KMS-11 (cell line): ENCODE results near the gene RREB1.

ENCODE experiments used
- H2AFZ ChIP-seq: fragments of 200-600 bp; sonication (generic); 2 replicates; pipeline ENCODE4 v1.6.1; 2016; ENCODE audit warnings: antibody characterized with exemption, mixed run types, low read depth
- H3K27ac ChIP-seq: fragments of 200-600 bp; sonication (generic); 2 replicates; pipeline ENCODE4 v1.6.1; 2016; ENCODE audit warnings: mild to moderate bottlenecking, mixed run types
- H3K27me3 ChIP-seq: fragments of 200-600 bp; sonication (generic); 2 replicates; pipeline ENCODE4 v1.6.1; 2017; ENCODE audit warnings: mild to moderate bottlenecking, low read depth, mixed run types, moderate library complexity; ENCODE audit not compliant: insufficient read depth
- H3K36me3 ChIP-seq: fragments of 200-600 bp; sonication (generic); 2 replicates; pipeline ENCODE4 v1.6.1; 2017; ENCODE audit warnings: mild to moderate bottlenecking, mixed run types; ENCODE audit not compliant: insufficient read depth
- H3K4me1 ChIP-seq: fragments of 200-600 bp; sonication (generic); 2 replicates; pipeline ENCODE4 v1.6.1; 2016; ENCODE audit warnings: mild to moderate bottlenecking, low read depth, mixed run types; ENCODE audit not compliant: poor library complexity, severe bottlenecking
- H3K4me2 ChIP-seq: fragments of 200-600 bp; sonication (generic); 2 replicates; pipeline ENCODE4 v1.7.0; 2016; ENCODE audit warnings: mild to moderate bottlenecking, mixed run types
- H3K4me3 ChIP-seq: fragments of 200-600 bp; sonication (generic); IDR thresholded peaks from 2 replicates; pipeline ENCODE4 v1.6.1; 2017; ENCODE audit warnings: low read depth, low read length, mixed read lengths; ENCODE audit not compliant: insufficient read depth
- H3K79me2 ChIP-seq: fragments of 200-600 bp; sonication (generic); 2 replicates; pipeline ENCODE4 v1.6.1; 2016; ENCODE audit warnings: low read depth, mixed run types; ENCODE audit not compliant: insufficient read depth
- H3K9ac ChIP-seq: fragments of 200-600 bp; sonication (generic); 2 replicates; pipeline ENCODE4 v1.6.1; 2016; ENCODE audit warnings: mild to moderate bottlenecking, mixed run types
- H4K20me1 ChIP-seq: fragments of 200-600 bp; sonication (generic); 2 replicates; pipeline ENCODE4 v1.6.1; 2016; ENCODE audit warnings: mild to moderate bottlenecking, mixed run types; ENCODE audit not compliant: insufficient read depth
- CTCF ChIP-seq: fragments of 200-600 bp; sonication (generic); conservative IDR thresholded peaks from 2 replicates; pipeline ENCODE4 v1.6.1; 2017; ENCODE audit warnings: low read depth, mild to moderate bottlenecking, antibody characterized with exemption, low read length, moderate library complexity, mixed read lengths

RREB1 gene

GRCh38 chr6:7255918-7256317, 148.2 kb downstream of the RREB1 start:
- no peak overlapping the region for H2AFZ ChIP-seq
- no peak overlapping the region for H3K4me3 ChIP-seq
- no peaks in the 10 kb centered on the region for H3K4me1 ChIP-seq

GRCh38 chr6:7256785-7257184, 149.0 kb downstream of the RREB1 start:
- H3K4me3 ChIP-seq, result no peak overlapping the region
- no peak overlapping the region for H2AFZ ChIP-seq
- H3K36me3 ChIP-seq, result no peaks in the 10 kb centered on the region
- H3K9ac ChIP-seq, result no peak overlapping the region
- no peaks in the 10 kb centered on the region for H3K79me2 ChIP-seq
- no peak overlapping the region for H3K27ac ChIP-seq
- TF ChIP-seq CTCF, result no peak
- no peaks in the 10 kb centered on the region for H3K4me1 ChIP-seq
- no peaks in the 10 kb centered on the region for H3K27me3 ChIP-seq
- H4K20me1 ChIP-seq, result no peaks in the 10 kb centered on the region
- H3K4me2 ChIP-seq, result no peak overlapping the region

More at GRCh38 chr6:7255918-7256317, 148.2 kb downstream of the RREB1 start:
- H3K27me3 ChIP-seq, result no peaks in the 10 kb centered on the region
- H3K79me2 ChIP-seq, result no peaks in the 10 kb centered on the region
- H3K9ac ChIP-seq, result no peak overlapping the region
- H3K36me3 ChIP-seq, result no peaks in the 10 kb centered on the region
- TF ChIP-seq CTCF, result no peak
- no peak overlapping the region for H3K4me2 ChIP-seq
- H4K20me1 ChIP-seq, result no peaks in the 10 kb centered on the region
- H3K27ac ChIP-seq, result no peak overlapping the region

GRCh38 chr6:7257521-7258230, 149.9 kb downstream of the RREB1 start:
- H3K79me2 ChIP-seq, result no peaks in the 10 kb centered on the region
- no peaks in the 10 kb centered on the region for H4K20me1 ChIP-seq
- H3K4me2 ChIP-seq, result no peak overlapping the region
- no peak overlapping the region for H3K9ac ChIP-seq
- H3K4me3 ChIP-seq, result no peak overlapping the region
- H3K4me1 ChIP-seq, result no peaks in the 10 kb centered on the region
- H3K27ac ChIP-seq, result no peak overlapping the region
- H3K27me3 ChIP-seq, result no peaks in the 10 kb centered on the region
- H2AFZ ChIP-seq, result no peak overlapping the region
- TF ChIP-seq CTCF, result no peak
- H3K36me3 ChIP-seq, result no peaks in the 10 kb centered on the region

GRCh38 chr6:7258231-7258763, 150.5 kb downstream of the RREB1 start:
- Histone ChIP-seq H4K20me1 (no peaks in the 10 kb centered on the region), H2AFZ (no peak overlapping the region), H3K9ac (no peak overlapping the region), H3K4me2 (no peak overlapping the region), H3K79me2 (no peaks in the 10 kb centered on the region), H3K36me3 (no peaks in the 10 kb centered on the region), H3K4me3 (no peak overlapping the region), H3K27me3 (no peaks in the 10 kb centered on the region), H3K27ac (no peak overlapping the region), H3K4me1 (no peaks in the 10 kb centered on the region)
- no peak for TF ChIP-seq CTCF
